H4 (cell line): ENCODE data around the gene EGFR. TPM values are rescaled to one million over a fixed set of nuclear protein-coding genes. Genes with fewer than 3 reads are reported as not detected.

ENCODE experiments used
- DNase-seq: peaks from one replicate; pipeline ENCODE4 v3.0.0-alpha.2; 2015; ENCODE audit warnings: low spot score
- total RNA-seq: library from RNA; depleted of rRNA; stranded (reverse); fragments of >200 nt; shearing (Covaris generic); gene quantifications from 2 replicates; pipeline ENCODE4 v1.2.3, GENCODE V29; 2014

The EGFR gene
- total RNA-seq, 1 experiment from 2014 or later, result 16.5 TPM

DNA sequence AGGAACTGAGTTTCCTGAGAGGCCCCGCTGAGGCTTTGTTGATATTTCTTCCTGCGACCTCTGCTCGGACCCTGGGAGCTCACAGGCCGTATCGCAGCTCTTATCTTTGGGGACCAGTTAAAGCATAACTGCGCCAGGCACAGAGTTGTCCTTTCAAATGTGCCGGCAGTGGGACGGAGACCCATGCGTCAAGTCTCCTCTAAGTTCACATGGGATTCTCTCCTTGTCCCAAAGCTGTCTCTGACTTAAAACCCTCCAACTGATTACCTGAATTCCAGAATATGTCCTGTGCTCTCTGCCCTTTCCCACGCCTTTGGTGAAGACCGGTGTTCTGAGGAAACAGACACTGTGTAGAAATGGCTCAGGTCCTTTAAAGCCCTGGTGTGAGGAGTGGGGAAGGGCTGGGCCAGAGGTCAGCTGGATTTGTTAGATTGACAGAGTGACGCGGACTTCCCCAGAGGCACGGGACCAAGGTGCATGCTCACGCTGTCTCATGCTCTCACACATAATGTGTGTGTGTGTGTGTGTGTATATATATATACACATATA lies 169.8 kb downstream of the EGFR start:
- DNase-seq, result no peak

GRCh38 chr7:55189146-55189766 lies 170.4 kb downstream of the EGFR start:
- no peak for DNase-seq

- no peak for DNase-seq
These were observed 171.1 kb downstream of the EGFR start for GRCh38 chr7:55189878-55190436.

DNA sequence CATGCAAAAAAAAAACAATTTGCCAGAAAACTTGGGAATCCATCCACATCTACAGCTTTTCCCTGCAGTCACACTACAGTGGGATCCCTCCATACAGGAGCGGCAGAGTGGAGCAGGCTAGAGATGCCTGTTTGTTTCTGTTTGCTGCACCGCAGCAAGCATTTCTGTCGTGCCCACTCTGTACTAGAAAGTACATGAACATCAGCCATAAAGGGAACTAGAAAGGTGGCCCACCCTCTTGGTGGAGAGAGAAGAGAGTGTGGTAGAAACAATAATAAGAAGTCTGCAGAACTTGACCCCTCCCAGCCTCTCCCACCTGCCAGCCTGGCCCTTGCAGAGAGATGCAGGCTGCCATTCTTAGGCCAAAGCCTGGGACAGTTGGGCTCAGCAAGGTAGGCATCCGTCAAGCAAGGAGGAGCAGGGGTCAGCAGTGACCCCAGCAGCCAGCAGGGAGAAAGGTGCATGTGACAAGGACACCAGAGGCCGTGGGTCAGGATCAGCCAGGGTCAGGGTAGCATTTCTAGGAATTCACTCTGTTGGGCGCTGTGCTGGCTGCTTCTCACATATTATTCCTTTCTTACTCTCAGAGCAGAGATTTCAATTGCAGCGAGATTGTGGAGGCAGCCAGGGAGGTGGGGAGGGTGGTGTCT lies 171.8 kb downstream of the EGFR start:
- no peak for DNase-seq

DNA sequence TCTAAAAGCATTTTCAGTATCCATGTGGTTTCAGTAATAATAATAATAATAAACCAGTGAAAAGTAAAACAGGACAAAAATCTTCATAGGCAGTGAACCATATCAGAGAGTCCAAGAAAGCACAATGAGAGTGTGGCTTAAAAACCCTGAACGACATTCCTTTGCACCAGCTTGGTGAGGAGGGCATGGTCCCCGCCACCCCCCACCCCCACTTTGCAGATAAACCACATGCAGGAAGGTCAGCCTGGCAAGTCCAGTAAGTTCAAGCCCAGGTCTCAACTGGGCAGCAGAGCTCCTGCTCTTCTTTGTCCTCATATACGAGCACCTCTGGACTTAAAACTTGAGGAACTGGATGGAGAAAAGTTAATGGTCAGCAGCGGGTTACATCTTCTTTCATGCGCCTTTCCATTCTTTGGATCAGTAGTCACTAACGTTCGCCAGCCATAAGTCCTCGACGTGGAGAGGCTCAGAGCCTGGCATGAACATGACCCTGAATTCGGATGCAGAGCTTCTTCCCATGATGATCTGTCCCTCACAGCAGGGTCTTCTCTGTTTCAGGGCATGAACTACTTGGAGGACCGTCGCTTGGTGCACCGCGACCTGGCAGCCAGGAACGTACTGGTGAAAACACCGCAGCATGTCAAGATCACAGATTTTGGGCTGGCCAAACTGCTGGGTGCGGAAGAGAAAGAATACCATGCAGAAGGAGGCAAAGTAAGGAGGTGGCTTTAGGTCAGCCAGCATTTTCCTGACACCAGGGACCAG lies 172.5 kb downstream of the EGFR start:
- DNase-seq, result no peak

DNA sequence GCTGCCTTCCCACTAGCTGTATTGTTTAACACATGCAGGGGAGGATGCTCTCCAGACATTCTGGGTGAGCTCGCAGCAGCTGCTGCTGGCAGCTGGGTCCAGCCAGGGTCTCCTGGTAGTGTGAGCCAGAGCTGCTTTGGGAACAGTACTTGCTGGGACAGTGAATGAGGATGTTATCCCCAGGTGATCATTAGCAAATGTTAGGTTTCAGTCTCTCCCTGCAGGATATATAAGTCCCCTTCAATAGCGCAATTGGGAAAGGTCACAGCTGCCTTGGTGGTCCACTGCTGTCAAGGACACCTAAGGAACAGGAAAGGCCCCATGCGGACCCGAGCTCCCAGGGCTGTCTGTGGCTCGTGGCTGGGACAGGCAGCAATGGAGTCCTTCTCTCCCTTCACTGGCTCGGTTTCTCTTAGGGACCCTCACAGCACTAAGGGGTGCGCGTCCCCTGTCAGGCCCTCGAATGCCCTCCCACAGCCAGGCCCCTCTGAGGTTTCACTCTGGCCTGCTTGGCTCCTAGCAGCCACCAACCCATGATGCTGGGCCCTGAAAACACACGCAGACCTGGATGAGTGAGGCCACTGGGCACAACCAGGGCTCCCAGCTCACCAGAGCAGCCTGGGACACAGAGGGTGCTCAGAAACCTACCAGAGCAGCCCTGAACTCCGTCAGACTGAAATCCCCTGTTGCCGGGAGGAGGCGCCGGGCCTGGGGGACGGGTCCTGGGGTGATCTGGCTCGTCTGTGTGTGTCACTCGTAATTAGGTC lies 173.3 kb downstream of the EGFR start:
- no peak for DNase-seq

DNA sequence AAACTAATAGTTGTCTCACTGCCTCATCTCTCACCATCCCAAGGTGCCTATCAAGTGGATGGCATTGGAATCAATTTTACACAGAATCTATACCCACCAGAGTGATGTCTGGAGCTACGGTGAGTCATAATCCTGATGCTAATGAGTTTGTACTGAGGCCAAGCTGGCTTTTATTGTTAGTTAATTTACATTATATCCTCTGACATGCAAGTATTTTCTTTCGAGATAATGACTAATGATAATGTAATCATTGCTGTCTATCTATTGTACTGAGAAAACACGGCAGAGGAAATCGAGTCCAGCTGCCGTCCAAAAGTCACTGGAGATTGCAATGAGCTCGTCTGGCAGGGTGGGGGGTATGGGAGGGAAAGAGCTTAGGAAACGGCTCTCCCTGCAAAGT lies 173.9 kb downstream of the EGFR start:
- peak; percentile 61 for DNase-seq

- no peak for DNase-seq
These were observed 174.4 kb downstream of the EGFR start for GRCh38 chr7:55193245-55193644.

DNA sequence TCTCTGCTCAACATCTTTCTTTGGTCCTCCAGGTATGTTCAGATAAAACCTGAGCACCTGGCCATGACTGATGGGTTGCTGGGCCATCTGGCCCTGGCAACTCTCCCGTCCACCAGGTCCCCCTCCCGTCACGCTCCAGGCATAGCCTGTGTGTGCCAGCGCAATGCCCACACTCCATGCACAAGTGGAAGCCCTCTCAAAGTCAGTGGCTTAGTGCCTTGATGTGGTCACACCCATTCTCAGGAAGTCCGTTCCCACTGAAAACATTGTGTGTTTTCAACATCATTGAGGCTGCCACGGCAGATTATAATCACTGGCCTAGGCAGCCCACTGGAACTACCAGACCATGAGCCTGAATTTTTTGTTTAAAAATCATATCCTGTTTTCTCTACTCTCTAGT lies 175.7 kb downstream of the EGFR start:
- DNase-seq, result no peak

DNA sequence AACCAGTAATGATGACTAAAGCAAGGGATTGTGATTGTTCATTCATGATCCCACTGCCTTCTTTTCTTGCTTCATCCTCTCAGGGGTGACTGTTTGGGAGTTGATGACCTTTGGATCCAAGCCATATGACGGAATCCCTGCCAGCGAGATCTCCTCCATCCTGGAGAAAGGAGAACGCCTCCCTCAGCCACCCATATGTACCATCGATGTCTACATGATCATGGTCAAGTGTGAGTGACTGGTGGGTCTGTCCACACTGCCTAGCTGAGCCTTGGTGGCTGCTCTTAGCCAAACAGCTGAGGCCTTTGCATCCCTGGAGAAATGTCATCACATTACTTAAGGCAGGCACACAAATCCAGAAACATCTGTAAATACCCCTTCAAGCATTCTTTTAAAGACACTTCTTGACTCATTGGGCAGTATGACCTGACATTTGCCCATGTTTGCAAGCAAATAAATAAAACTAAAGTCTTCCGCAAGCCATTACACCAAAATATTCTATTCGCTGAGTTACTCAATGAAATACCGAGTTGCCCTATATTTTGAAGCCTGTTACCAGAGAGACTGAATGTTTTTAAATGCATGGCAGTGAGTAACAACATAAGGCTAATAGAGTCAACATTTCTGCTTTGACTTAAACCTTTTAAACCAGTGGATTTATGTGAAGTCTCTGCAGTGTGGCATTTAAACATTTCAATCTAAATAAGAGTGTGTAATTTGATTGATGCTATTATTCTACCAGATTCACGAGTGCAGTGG lies 180.0 kb downstream of the EGFR start:
- no peak for DNase-seq

GRCh38 chr7:55199418-55199817 lies 180.6 kb downstream of the EGFR start:
- no peak for DNase-seq

- DNase-seq, result no peak
These were observed 181.6 kb downstream of the EGFR start for GRCh38 chr7:55200441-55200840.

- DNase-seq, result no peak
These were observed 183.5 kb downstream of the EGFR start for GRCh38 chr7:55202150-55202913.

DNA sequence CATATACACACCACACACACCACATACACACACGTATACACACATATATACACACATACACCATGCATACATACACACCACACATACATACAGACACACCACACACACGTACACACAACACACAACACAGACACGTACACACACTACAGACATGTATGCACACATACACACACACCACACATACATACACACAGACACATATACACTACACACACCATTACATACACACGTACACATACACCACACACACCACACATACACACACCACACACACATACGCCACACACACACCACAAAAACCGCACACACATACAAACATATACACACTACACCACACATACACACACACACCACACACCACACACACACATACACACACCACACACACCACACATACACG lies 184.5 kb downstream of the EGFR start:
- DNase-seq, result no peak

- DNase-seq, result no peak
These were observed 186.5 kb downstream of the EGFR start for GRCh38 chr7:55205124-55205955.

DNA sequence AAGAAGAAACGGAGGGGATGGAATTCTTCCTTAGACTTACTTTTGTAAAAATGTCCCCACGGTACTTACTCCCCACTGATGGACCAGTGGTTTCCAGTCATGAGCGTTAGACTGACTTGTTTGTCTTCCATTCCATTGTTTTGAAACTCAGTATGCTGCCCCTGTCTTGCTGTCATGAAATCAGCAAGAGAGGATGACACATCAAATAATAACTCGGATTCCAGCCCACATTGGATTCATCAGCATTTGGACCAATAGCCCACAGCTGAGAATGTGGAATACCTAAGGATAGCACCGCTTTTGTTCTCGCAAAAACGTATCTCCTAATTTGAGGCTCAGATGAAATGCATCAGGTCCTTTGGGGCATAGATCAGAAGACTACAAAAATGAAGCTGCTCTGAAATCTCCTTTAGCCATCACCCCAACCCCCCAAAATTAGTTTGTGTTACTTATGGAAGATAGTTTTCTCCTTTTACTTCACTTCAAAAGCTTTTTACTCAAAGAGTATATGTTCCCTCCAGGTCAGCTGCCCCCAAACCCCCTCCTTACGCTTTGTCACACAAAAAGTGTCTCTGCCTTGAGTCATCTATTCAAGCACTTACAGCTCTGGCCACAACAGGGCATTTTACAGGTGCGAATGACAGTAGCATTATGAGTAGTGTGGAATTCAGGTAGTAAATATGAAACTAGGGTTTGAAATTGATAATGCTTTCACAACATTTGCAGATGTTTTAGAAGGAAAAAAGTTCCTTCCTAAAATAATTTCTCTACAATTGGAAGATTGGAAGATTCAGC lies 187.6 kb downstream of the EGFR start:
- no peak for DNase-seq

DNA sequence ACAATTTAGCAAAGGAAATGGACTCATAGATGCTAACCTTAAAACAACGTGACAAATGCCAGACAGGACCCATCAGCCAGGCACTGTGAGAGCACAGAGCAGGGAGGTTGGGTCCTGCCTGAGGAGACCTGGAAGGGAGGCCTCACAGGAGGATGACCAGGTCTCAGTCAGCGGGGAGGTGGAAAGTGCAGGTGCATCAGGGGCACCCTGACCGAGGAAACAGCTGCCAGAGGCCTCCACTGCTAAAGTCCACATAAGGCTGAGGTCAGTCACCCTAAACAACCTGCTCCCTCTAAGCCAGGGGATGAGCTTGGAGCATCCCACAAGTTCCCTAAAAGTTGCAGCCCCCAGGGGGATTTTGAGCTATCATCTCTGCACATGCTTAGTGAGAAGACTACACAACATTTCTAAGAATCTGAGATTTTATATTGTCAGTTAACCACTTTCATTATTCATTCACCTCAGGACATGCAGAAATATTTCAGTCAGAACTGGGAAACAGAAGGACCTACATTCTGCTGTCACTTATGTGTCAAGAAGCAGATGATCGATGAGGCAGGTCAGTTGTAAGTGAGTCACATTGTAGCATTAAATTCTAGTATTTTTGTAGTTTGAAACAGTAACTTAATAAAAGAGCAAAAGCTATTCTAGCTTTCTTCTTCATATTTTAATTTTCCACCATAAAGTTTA lies 188.8 kb downstream of the EGFR start:
- DNase-seq, result no peak

DNA sequence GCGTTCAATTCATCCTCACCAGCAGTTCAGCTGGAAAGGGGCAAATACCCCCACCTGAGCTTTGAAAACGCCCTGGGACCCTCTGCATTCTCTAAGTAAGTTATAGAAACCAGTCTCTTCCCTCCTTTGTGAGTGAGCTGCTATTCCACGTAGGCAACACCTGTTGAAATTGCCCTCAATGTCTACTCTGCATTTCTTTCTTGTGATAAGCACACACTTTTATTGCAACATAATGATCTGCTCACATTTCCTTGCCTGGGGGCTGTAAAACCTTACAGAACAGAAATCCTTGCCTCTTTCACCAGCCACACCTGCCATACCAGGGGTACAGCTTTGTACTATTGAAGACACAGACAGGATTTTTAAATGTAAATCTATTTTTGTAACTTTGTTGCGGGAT lies 190.5 kb downstream of the EGFR start:
- no peak for DNase-seq
